Mesodermal cell (in vitro differentiated cells): ENCODE measurements around the gene BBOF1.

Source experiments
- H3K27ac ChIP-seq: 2 replicates; pipeline ENCODE4 v1.7.0; 2013; ENCODE audit warnings: mild to moderate bottlenecking, low read depth, low read length, moderate library complexity; ENCODE audit not compliant: severe bottlenecking
- H3K36me3 ChIP-seq: 2 replicates; pipeline ENCODE4 v1.7.1; 2013; ENCODE audit warnings: mild to moderate bottlenecking, low read length, moderate library complexity; ENCODE audit not compliant: control insufficient read depth, insufficient read depth
- H3K4me1 ChIP-seq: one replicate; pipeline ENCODE4 v1.7.1; 2013; ENCODE audit warnings: mild to moderate bottlenecking, low read length; ENCODE audit not compliant: insufficient read depth, control insufficient read depth, poor library complexity, severe bottlenecking
- H3K4me3 ChIP-seq: 2 replicates; pipeline ENCODE4 v1.7.0; 2013; ENCODE audit warnings: low read length, control low read depth, mild to moderate bottlenecking; ENCODE audit not compliant: insufficient read depth, poor library complexity, severe bottlenecking; ENCODE audit errors: extremely low read depth
- H3K9me3 ChIP-seq: 2 replicates; pipeline ENCODE4 v1.7.1; 2013; ENCODE audit warnings: mild to moderate bottlenecking, low read length, moderate library complexity; ENCODE audit not compliant: control insufficient read depth
- WGBS, 2 experiments: methylation state at CpG; one replicate each; pipeline ENCODE4 v1.1.5; 2013; ENCODE audit warnings: missing lambda C conversion rate in 2 of 2; ENCODE audit not compliant: insufficient coverage in 2 of 2; 5-methylcytosine and 5-hydroxymethylcytosine counted together

The BBOF1 gene

GRCh38 chr14:74064883-74065282 lies 45.7 kb downstream of the BBOF1 start:
- Histone ChIP-seq H3K9me3 (no peaks in the 10 kb centered on the region), H3K4me1 (no peaks in the 10 kb centered on the region), H3K27ac (no peak overlapping the region), H3K4me3 (no peak overlapping the region), H3K36me3 (peaks cover 22% of the 10 kb centered on the region)
- 64 to 100% methylated on average over 1 of the region's 3 CpGs for WGBS, 2 experiments

GRCh38 chr14:74065746-74066575 lies 46.8 kb downstream of the BBOF1 start:
- WGBS, 2 experiments: no CpG with 5 or more reads among the region's 3 CpGs
- Histone ChIP-seq H3K4me3 (no peak overlapping the region), H3K4me1 (no peaks in the 10 kb centered on the region), H3K9me3 (no peaks in the 10 kb centered on the region), H3K27ac (no peak overlapping the region), H3K36me3 (peaks cover 17% of the 10 kb centered on the region)

- H3K36me3 ChIP-seq: peaks cover under 1% of the 10 kb centered on the region
- no peak overlapping the region for H3K4me3 ChIP-seq
- H3K9me3 ChIP-seq: no peaks in the 10 kb centered on the region
- 100% methylated on average over 1 of the region's 1 CpG for WGBS, 2 experiments
- no peak overlapping the region for H3K27ac ChIP-seq
- no peaks in the 10 kb centered on the region for H3K4me1 ChIP-seq
These were observed 58.3 kb downstream of the BBOF1 start for GRCh38 chr14:74077401-74077800.

GRCh38 chr14:74080820-74081460 lies 61.8 kb downstream of the BBOF1 start:
- no peaks in the 10 kb centered on the region for H3K9me3 ChIP-seq
- H3K27ac ChIP-seq: no peak overlapping the region
- H3K4me1 ChIP-seq: peaks cover 4% of the 10 kb centered on the region
- H3K36me3 ChIP-seq: no peaks in the 10 kb centered on the region
- no peak overlapping the region for H3K4me3 ChIP-seq
- 91 to 93% methylated on average over 2 to 3 of the region's 4 CpGs for WGBS, 2 experiments

- Histone ChIP-seq H3K36me3 (no peaks in the 10 kb centered on the region), H3K4me3 (no peak overlapping the region), H3K9me3 (no peaks in the 10 kb centered on the region), H3K4me1 (peaks cover 4% of the 10 kb centered on the region), H3K27ac (no peak overlapping the region)
- 94 to 100% methylated on average over 2 to 3 of the region's 3 CpGs for WGBS, 2 experiments
These were observed 62.3 kb downstream of the BBOF1 start for GRCh38 chr14:74081491-74081890.

GRCh38 chr14:74083161-74083560 lies 64.0 kb downstream of the BBOF1 start:
- Histone ChIP-seq H3K4me1 (peaks cover 4% of the 10 kb centered on the region), H3K36me3 (no peaks in the 10 kb centered on the region), H3K27ac (no peak overlapping the region), H3K9me3 (no peaks in the 10 kb centered on the region), H3K4me3 (peak overlapping the region; percentile 81)
- WGBS, 2 experiments: 83 to 100% methylated on average over 1 to 2 of the region's 3 CpGs

GRCh38 chr14:74083784-74084276 lies 64.7 kb downstream of the BBOF1 start:
- 0 to 2% methylated on average over 10 to 11 of the region's 15 CpGs for WGBS, 2 experiments

GRCh38 chr14:74084277-74085046 lies 65.3 kb downstream of the BBOF1 start, which contains the start of the genes ALDH6A1 and LIN52:
Gene ALDH6A1 (minus strand): TSS chr14:74084453. CDS start chr14:74084394, 59 bp downstream.
Gene LIN52 (plus strand): TSS chr14:74084956. CDS start chr14:74084975, 19 bp downstream.
- WGBS, 2 experiments: 0 to 1% methylated on average over 25 to 30 of the region's 46 CpGs
- H3K4me3 ChIP-seq: peak within 1 kb of the TSS; percentile 81
- peaks cover 4% of the 10 kb centered on the region for H3K4me1 ChIP-seq
- H3K27ac ChIP-seq: peak within 1 kb of the TSS; percentile 88
- no peaks in the 10 kb centered on the region for H3K9me3 ChIP-seq
- no peaks in the 10 kb centered on the region for H3K36me3 ChIP-seq

More at GRCh38 chr14:74083784-74084276, 64.7 kb downstream of the BBOF1 start:
- Histone ChIP-seq H3K9me3 (no peaks in the 10 kb centered on the region), H3K27ac (peak overlapping the region; percentile 81), H3K4me3 (peak overlapping the region; percentile 81), H3K36me3 (no peaks in the 10 kb centered on the region), H3K4me1 (peaks cover 4% of the 10 kb centered on the region)

GRCh38 chr14:74085047-74085637 lies 66.0 kb downstream of the BBOF1 start:
- peaks cover 4% of the 10 kb centered on the region for H3K4me1 ChIP-seq
- no peaks in the 10 kb centered on the region for H3K9me3 ChIP-seq
- H3K36me3 ChIP-seq: no peaks in the 10 kb centered on the region
- peak overlapping the region; percentile 81 for H3K4me3 ChIP-seq
- WGBS, 2 experiments: 1 to 2% methylated on average over 16 to 24 of the region's 26 CpGs
- H3K27ac ChIP-seq: peak overlapping the region; percentile 88

GRCh38 chr14:74085828-74086227 lies 66.7 kb downstream of the BBOF1 start:
- no peak overlapping the region for H3K27ac ChIP-seq
- no CpG with 5 or more reads among the region's 1 CpG for WGBS, 2 experiments
- H3K4me3 ChIP-seq: peak overlapping the region; percentile 81

More at GRCh38 chr14:74085828-74086227, 66.7 kb downstream of the BBOF1 start:
- H3K4me1 ChIP-seq: peaks cover 4% of the 10 kb centered on the region
- H3K36me3 ChIP-seq: no peaks in the 10 kb centered on the region
- no peaks in the 10 kb centered on the region for H3K9me3 ChIP-seq
